ENCODE results near the gene MAPRE2. TPM values are rescaled to one million over a fixed set of nuclear protein-coding genes. Genes with fewer than 3 reads are reported as not detected.

The MAPRE2 gene
- polyA plus RNA-seq, 1 donor: 20.0 TPM

DNA sequence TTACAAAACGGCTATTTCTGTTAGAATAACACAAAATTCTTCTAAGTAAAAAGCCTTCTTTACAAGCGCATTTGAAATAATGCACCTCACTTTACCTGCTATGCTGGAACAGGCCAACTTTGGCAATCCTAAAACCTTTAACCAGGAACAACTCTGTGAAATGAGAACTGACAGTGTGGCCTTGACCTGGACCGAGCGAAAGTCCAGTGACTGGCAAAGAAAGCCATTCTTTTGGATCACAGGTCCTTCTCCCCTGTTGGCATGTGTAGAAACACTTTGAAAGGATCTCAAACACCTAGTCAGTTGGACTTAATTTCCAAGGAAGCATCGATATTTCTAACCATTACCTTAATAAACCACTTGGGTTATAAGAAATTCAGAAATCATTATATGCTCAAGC is 21.2 kb downstream of the MAPRE2 start:
- DNase-seq (ENCODE audit: low read depth): no peak

DNA sequence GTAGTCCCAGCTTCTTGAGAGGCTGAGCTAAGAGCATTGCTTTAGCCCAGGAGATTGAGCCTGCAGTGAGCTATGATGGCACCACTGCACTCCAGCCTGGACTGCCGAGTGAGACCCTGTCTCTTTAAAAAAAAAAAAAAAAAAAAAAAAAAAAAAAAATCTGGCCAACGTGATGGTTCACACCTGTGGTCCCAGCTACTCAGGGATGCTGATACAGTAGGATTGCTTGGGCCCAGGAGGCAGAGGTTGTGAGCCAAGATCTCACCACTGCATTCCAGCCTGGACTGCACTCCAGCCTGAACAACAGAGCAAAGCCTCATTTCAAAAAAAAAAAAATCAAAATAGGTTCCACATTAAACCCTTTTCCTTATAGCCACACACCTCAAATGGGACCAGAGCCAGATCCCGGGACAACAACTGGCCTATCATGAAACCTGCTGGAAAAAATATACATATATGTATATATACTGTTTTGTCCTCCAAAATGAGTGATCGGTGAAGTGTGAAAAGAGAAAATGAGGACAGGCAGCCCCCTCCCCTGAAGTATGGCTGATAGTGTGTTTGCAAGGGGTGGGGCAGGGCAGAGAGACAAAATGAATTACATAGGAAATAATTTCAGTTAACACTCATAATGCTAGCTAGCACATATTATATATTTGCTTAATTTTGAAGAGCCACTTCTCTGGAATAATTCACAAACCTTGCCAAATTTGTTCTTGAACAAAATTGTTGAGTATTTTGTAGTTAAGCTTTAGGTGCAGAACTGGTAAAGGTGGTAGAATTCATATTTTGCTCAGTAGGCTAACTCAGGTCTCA is 22.9 kb downstream of the MAPRE2 start:
- DNase-seq (ENCODE audit: low read depth): no peak

DNA sequence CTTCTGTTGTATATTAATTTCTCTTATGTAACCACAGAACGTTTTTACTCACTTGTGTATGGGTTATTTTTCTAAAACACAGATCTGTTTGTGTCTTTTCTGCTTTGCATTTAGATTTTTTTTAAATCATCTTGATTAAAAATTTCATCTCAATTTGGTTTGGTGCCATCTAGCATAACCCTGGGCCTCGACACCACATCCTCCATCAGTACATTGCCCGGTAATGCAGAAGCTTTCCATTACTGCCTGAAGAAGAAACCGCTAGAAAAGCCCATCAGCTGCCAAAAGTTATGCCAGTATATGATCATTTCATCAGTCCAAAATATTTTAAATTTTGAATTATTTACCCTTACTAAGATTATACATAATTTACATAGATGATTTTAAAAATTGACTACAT is 26.2 kb downstream of the MAPRE2 start:
- no peak for DNase-seq (ENCODE audit: low read depth)

DNA sequence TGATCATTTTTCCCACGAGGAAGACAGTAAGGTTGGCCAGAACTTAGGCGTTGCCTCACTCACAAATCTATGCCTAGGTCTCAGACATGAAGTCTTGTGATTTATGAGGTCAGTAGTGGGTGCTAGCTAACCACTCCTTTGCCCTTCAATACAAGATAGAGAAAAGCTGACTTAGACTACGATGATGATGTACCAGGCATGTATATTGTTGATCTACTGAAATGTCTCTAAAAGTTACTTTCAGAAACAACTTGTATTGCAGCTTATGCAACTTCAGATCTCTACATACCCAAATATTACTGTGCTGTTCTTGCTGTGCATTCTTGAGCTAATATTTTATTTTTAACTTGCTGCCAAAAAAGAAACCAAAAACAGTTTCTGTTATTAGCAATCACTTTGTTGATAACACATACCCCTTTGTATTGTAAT is 30.6 kb downstream of the MAPRE2 start:
- DNase-seq (ENCODE audit: low read depth): no peak

DNA sequence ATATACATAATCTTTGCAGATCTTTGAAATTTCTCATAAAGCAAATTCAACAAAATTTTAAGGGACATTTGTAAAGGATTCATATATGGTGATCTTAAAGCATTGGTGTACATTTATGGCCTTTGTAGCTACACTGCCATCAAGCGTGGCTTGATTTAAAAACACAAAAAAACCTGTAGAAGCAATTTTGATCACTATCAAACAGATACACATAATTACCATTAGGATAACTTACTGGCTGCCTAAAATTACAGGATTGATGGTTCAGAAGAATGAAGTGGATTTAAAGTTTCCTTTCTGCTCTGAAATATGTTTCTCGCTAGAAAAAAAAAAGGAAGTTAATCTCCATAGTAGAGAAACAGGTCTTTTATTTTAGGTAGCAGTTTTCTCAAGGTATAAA is 31.4 kb downstream of the MAPRE2 start:
- DNase-seq (ENCODE audit: low read depth): no peak

GRCh38 chr18:35073186-35074105 is 32.2 kb downstream of the MAPRE2 start:
- DNase-seq (ENCODE audit: low read depth): no peak

DNA sequence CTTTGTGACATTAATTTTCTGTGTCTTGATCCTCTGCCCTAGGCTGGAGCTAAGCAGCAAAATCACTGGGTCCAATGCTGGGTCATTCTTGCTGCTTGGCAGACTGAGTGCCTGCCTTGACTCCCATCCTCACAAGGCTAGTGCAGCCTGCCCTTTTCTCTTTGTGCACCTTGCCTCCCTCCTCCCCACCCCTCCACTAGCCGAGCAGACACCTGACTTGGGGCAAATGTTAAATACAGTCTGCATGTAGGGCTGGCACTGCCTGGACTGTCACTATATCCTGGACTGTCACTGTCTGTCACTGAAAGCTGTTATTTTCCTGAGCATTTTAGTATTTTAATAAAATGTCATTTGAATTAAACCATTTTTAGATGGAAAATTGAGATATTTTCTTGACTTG is 33.4 kb downstream of the MAPRE2 start:
- DNase-seq (ENCODE audit: low read depth): no peak

- DNase-seq (ENCODE audit: low read depth): no peak
Measured at GRCh38 chr18:35075132-35075531, 33.9 kb downstream of the MAPRE2 start.

DNA sequence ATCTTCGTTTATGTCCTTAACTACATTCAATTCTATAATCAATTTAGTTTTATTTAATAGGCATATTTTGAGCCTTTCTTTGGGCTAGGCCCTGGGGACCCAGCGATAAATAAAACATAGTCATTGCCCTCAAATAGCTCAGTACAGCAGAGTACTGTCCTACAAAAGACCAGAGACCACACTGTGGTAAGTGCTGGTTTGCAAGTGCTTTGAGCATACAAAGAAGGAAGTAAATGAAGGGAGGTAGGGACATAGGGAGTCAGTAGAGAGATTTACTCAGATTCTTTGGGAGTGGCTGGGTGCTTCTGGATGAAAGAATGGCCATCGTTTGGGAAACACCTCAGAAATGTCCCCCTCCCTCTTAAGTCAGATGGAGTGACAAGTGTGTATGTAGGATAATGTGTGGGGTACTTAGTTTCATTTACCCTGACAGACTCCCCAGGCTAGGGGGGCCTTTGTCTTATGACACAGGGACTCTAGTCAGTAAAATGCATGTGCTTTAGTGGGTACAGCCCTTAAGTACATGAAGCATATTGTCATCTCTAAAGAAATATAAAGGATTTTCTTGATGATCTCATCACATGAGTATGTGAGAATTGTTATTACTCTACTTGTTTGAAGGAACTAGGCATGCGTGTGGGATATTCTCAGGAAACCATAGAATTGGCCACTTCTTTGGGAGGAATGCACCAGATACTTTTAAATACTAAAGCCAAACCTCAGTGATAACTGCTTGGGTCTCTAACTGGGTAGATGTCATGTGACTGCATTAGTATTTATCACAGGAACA is 35.1 kb downstream of the MAPRE2 start:
- DNase-seq (ENCODE audit: low read depth): no peak

GRCh38 chr18:35077937-35078336 is 36.7 kb downstream of the MAPRE2 start:
- DNase-seq (ENCODE audit: low read depth): no peak

GRCh38 chr18:35080058-35080457 is 38.8 kb downstream of the MAPRE2 start:
- no peak for DNase-seq (ENCODE audit: low read depth)

DNA sequence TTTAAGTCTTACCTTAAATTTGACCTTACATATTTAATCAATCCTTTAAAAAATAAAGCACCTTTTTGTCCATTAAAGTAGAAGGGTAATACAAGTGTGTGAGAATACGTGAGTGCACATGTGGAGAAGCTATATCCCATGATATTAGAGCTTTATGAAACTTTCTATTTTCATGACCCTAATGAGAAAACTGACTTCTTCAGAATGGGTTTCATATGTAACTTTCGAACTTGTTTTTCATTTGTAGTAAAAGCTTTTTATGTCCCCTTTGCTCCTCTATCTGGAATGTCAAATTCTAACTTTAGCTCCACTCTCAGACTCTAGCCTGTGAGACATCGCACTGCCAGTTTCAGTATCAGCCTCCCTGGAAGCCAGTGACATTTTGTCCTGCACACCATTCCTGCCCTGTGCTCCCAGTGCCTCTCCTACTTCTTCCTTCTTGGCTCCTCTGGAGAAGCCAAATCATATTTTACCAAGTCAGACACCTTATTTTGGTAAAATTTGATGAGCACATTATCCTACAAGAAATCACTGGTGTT is 42.0 kb downstream of the MAPRE2 start:
- no peak for DNase-seq (ENCODE audit: low read depth)

- no peak for DNase-seq (ENCODE audit: low read depth)
Measured at GRCh38 chr18:35084494-35085449, 43.6 kb downstream of the MAPRE2 start.

- DNase-seq (ENCODE audit: low read depth): no peak
Measured at GRCh38 chr18:35085450-35086380, 44.5 kb downstream of the MAPRE2 start.

GRCh38 chr18:35086704-35087103 is 45.5 kb downstream of the MAPRE2 start:
- no peak for DNase-seq (ENCODE audit: low read depth)

DNA sequence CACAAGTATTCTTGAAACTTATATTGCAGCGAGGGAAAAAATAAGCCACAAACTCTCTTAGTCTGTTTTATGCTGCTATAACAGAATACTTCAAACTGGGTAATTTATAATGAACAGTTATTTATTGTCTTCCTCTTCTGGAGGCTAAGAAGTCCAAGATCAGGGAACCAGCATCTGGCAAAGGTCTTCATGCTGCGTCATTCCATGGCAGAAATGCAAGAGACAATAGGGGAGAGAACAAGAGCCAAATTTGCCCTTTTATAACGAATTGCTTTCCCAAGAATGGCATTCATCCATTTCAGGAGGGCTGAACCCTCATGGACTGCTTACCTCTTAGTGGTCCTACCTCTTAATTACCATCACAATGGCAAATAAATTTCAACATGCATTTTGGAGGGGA is 46.5 kb downstream of the MAPRE2 start:
- DNase-seq (ENCODE audit: low read depth): no peak

DNA sequence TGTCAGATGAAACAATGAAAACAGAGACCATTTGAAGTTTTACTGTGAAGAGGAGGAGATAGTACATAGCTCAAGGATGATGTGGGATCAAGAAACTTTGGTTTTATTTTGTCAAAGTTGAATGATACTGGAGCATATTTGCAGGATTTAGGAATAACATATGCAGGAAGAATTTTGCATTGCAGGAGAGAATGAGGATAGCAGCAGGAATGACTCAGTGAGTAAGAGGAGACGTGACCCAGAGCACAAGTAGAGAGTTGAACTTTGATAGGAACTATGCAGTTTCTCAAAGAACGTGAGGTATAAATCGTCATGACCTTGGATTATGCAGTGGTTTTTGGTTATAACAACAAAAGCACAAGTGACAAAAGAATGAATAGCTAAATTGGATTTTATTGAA is 47.7 kb downstream of the MAPRE2 start:
- DNase-seq (ENCODE audit: low read depth): no peak

- DNase-seq (ENCODE audit: low read depth): no peak
Measured at GRCh38 chr18:35089382-35089781, 48.2 kb downstream of the MAPRE2 start.

GRCh38 chr18:35089891-35090550 is 48.8 kb downstream of the MAPRE2 start:
- no peak for DNase-seq (ENCODE audit: low read depth)

Data from forelimb muscle (tissue), 1 donor.